GM19438 (cell line): ENCODE results near the gene CDC42SE2.
"Not testable (repeated sequence)": the region's sequence is repeated elsewhere in the genome, so short reads cannot be mapped to it uniquely, and the experiment has no call there.

Source experiments
- ATAC-seq: cut with Tn5 transposase; IDR thresholded peaks from one replicate; pipeline ENCODE4 v1.9.1; 2021; ENCODE audit warnings: low read depth; ENCODE audit not compliant: unreplicated experiment

CDC42SE2 gene

DNA sequence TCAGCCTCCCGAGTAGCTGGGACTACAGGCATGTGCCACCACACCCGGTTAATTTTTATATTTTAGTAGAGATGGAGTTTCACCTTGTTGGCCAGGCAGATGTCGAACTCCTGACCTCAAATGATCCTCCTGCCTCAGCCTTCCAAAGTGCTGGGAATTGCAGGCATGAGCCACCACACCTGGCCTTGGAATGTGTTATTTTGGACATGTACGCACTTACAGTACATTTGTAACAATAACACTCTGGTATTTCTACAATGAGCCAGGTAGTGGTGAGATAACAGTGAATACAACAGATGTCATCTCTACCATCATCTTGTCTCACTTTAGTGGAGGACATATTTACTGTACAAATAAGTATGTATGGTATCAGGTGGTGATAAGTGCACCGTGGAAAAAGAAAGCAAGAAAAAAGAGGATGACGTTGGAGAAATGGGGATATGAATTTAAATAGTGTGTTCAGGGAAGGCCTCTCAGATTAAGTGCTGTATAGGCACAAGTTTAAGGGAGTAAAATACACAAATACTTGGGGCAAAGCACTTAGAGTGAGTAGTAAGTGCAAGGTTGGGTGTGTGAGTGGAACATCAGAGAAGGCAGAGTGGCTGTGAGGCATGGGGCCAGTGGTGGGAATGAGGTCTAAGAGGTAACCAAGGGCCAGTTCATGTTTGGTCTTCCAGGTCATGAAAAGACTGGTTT, 100.1 kb downstream of the CDC42SE2 start:
- no peak for ATAC-seq

GRCh38 chr5:131364507-131365050, 100.7 kb downstream of the CDC42SE2 start:
- ATAC-seq: no peak

DNA sequence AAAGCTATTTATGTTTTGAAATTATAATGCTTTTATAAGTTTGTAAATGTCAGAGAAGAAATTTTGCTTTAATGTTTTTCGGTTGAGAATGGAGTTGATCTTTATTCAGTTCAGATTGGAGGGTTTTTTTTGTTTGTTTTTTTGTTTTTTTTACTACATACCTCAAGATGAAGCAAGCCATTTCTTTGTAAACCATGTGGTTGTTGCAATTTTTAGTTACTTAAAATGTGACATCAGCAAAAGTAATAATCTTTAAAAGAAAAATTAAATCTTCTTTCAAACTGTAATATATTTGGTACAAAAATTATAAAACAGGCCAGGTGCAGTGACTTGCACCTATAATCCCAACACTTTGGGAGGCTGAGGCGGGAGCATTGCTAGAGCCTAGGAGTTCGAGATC, 102.6 kb downstream of the CDC42SE2 start:
- no peak for ATAC-seq

GRCh38 chr5:131367219-131367860, 103.5 kb downstream of the CDC42SE2 start:
- no peak for ATAC-seq

DNA sequence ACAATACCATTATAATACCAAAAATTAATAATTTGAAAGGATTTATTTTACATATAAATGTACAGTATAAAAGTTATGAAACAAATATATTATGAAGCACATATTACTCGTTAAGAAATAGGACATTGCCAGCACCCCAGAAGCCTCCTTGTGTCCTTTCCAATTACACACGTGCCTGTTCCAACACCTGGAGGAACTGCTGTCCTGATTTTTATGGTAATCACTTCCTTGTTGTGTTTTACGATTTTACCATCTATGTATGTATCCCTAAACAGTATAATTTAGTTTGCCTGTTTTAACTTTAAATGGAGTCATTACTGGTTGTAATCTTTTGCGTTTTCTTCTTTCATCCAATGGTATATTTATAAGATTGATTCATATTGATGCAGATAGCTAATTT, 105.0 kb downstream of the CDC42SE2 start:
- no peak for ATAC-seq

- ATAC-seq: no peak
These were observed 105.7 kb downstream of the CDC42SE2 start for GRCh38 chr5:131369558-131369957.

- no peak for ATAC-seq
These were observed 108.0 kb downstream of the CDC42SE2 start for GRCh38 chr5:131371835-131372234.

- ATAC-seq: no peak
These were observed 109.4 kb downstream of the CDC42SE2 start for GRCh38 chr5:131373265-131373664.

- ATAC-seq: no peak
These were observed 111.5 kb downstream of the CDC42SE2 start for GRCh38 chr5:131375351-131375750.

- no peak for ATAC-seq
These were observed 113.5 kb downstream of the CDC42SE2 start for GRCh38 chr5:131377346-131377745.

GRCh38 chr5:131377785-131378325, 114.0 kb downstream of the CDC42SE2 start:
- ATAC-seq: no peak

GRCh38 chr5:131378721-131379541, 115.1 kb downstream of the CDC42SE2 start:
- peak; percentile 22 for ATAC-seq

DNA sequence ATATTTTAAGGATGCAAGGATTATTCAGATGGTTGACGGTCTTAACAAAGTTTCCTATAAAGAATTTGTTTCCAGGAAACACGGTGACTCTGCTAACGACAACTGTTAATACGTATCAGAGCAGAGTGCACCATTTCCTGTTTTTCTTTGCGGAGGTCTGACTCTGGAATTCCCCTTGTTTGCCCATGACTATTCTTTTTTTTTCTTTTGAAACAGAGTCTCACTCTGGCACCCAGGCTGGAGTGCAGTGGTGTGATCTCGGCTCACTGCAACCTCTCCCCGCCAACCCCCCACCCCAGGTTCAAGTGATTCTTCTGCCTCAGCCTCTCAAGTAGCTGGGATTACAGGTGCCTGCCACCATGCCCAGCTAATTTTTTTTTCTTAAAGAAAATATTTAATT, 115.9 kb downstream of the CDC42SE2 start:
- peak; percentile 31 for ATAC-seq

- not testable (repeated sequence) for ATAC-seq
These were observed 116.4 kb downstream of the CDC42SE2 start for GRCh38 chr5:131380238-131380637.

DNA sequence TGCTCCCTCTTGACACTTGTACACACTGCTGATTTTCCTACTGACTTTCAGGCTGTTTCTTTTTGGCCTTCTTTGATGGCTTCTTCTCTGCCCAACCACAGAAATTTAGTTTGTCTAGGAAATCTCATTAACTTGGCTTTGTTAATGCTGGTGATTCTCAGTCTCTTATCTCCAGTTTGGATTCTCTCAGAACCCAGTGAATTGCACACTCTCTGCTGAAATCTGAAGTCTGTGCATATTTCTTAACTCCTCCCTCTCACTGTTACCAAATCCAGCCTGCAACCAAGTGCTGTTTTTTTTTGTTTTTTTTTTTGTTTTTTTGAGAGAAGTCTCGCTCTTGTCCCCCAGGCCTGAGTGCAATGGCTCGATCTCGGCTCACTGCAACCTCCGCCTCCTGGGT, 117.2 kb downstream of the CDC42SE2 start:
- ATAC-seq: no peak

DNA sequence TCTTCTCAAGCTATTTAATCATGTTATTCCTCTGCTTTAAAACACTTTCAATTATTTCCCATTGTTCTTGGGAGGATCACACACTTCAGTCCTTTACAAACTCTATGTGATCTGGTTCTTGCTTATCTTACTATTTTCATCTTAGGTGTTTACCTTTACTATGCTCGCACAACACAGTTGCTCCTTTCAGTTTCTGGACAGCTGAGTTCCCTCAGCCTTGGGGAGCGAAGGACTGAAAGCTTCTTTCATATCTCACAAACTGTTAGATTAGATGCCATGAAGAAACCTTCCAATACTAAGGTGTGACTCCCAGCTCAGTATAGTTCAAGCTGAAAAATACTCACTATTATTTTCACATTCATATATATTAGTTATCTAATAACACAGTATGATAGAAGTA, 117.9 kb downstream of the CDC42SE2 start:
- peak; percentile 52 for ATAC-seq

DNA sequence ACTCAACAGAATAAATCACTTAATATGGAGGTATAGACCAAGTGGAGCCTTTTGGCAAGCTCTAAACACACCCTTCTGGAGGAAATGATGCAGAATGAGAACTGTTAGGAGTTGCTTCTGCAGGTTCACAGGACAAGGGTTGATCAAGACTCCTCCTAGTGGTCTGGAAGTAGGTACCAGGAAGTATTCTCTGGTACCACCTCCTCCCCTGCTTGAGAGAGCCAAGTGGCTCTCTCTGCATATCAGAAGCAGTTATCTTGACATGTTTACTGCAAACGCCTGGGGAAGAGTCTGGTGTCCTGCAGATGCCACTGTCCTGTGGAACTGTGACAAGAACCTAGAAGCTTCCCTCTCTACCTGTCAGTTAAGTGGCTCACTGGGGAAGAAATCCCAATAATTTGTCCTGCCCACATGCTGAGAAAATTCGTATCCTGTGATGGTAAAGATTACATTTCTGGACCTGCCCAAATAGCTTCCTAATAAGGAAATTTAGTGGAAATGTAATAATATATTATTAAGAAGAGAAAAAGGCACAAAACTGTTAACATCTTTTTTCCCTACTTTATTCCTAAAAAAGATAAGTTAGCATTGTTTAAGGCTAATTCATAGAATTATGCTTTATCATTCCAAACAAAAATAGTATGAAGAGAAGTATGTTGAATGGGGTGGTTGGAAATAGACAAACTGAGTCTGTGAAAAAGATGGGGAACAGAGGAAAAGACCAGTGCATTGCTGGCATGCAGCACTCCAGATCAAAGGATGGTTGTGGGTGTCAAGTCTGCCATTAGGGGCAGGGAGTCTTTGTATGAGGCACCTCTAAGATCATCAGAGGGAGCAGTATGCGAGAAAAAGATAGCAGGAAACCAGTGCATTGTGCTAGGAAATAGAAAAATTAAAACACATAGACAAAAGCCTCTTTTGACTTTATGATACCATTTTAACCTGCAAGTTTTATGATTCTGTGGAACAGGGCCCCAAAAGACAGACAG, 118.8 kb downstream of the CDC42SE2 start:
- ATAC-seq: peak; percentile 56

GRCh38 chr5:131384173-131384572, 120.3 kb downstream of the CDC42SE2 start:
- no peak for ATAC-seq

DNA sequence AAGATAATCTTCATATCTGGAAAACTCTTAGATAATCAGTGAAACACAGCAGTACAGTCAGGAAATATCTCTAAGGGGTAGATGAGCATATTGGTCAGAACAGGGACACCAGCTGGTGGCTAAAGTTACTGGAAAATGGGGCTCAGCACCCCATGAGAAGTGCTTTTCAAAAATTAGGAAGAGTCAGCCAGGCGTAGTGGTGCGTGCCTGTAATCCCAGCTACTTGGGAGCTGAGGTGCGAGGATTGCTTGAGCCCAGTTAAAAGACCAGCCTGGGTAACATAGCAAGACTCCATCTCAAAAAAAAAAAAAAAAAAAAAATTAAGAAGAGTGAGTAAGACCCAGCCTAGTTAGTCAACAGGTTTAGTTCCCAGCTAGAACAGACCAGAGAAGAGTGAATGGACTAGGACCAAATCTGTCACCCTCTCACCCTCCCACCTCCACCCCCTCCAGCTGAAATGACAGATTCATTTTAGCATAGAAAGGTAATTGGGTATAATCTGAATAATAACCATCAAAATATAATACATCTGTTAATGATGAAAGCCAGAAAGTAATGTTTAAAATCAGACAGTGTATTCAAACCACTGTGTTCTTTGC, 120.9 kb downstream of the CDC42SE2 start:
- no peak for ATAC-seq
